KOPT-K1 (cell line): Measurements from ENCODE around the gene STK40.

ENCODE experiments used
- H3K27ac ChIP-seq: fragments of 200-600 bp; sonication (generic); 2 replicates; pipeline ENCODE4 v1.5.1; 2016; ENCODE audit warnings: antibody characterized with exemption, mild to moderate bottlenecking, low read depth, low read length; ENCODE audit not compliant: poor library complexity, severe bottlenecking
- H3K36me3 ChIP-seq: fragments of 200-600 bp; sonication (generic); 2 replicates; pipeline ENCODE4 v1.5.1; 2017; ENCODE audit warnings: antibody characterized with exemption, mild to moderate bottlenecking, low read length, moderate library complexity; ENCODE audit not compliant: insufficient read depth
- H3K9me3 ChIP-seq: fragments of 200-600 bp; sonication (generic); 2 replicates; pipeline ENCODE4 v1.5.1; 2017; ENCODE audit warnings: antibody characterized with exemption, low read length, mild to moderate bottlenecking; ENCODE audit not compliant: insufficient read depth, poor library complexity, severe bottlenecking

The STK40 gene

DNA sequence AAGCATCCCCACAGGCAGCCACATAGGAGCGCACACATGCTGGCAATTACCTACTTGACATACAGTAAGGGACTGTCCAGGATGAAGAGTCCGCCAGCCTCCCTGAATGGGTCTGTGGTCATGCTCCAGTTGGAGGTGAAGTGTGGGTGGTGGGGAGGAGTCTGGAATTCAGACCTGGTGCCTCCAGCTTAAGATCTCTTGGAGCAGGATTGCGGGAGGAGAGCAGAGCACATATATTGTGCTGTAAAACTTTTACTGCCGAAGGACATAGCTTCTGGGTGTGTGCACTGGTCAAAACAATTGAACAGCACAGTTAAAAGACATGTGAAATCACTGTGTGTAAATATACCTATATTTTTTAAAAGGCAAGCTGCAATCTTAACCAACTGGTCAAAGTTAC is 17.9 kb downstream of the STK40 start:
- H3K9me3 ChIP-seq: no peaks in the 10 kb centered on the region
- peaks cover 5% of the 10 kb centered on the region; the same call in 1 of the 2 replicates for H3K36me3 ChIP-seq
- H3K27ac ChIP-seq: no peak overlapping the region

DNA sequence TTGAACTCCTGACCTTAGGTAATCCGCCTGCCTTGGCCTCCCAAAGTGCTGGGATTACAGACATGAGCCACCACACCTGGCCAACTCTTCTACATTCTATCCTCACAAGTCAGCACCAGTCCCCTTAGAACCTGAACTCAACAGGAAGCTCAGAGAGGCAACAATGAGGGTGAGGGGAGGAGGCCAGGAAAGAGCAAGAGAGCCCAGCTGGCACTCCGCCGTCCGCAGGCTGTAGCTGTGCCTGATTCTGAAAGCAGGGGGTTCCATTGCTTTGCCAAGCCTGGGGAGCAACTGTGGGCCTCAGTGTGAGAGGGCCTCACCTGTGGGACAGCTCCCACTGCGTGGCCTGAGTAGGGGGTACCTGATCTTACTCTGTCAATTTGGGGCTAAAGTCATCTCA is 18.7 kb downstream of the STK40 start:
- peaks cover 10% of the 10 kb centered on the region; the same call in 1 of the 2 replicates for H3K36me3 ChIP-seq
- H3K9me3 ChIP-seq: no peaks in the 10 kb centered on the region
- H3K27ac ChIP-seq: no peak overlapping the region

- Histone ChIP-seq H3K27ac (peak overlapping the region; percentile 32), H3K36me3 (peaks cover 11% of the 10 kb centered on the region; the same call in 1 of the 2 replicates), H3K9me3 (no peaks in the 10 kb centered on the region)
These were observed 19.5 kb downstream of the STK40 start for GRCh38 chr1:36366091-36366661.

DNA sequence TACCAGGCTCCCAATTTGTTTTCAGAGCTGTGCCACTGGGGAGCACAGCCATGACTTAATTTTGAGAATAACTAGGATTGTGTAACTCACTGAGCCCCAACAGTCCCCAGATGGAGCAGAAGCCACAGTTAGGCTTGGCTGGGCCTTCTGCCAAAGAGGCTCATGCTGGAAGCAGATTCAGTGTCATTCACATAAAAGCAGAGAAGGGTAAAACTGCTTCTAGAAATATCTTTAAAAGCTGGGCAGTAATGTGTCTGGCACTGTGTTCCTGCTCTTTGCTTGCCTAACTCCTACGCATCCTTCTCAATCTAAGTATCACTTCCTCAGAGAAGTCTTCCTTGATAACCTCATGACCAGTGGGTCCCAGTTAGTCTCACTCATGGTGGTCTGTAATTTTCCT is 20.3 kb downstream of the STK40 start:
- Histone ChIP-seq H3K9me3 (no peaks in the 10 kb centered on the region), H3K27ac (no peak overlapping the region), H3K36me3 (peaks cover 11% of the 10 kb centered on the region; the same call in 1 of the 2 replicates)

GRCh38 chr1:36359911-36360550 is 25.7 kb downstream of the STK40 start:
- Histone ChIP-seq H3K36me3 (peaks cover 41% of the 10 kb centered on the region), H3K9me3 (no peaks in the 10 kb centered on the region), H3K27ac (no peak overlapping the region)

GRCh38 chr1:36359383-36359782 is 26.3 kb downstream of the STK40 start:
- H3K36me3 ChIP-seq: peaks cover 47% of the 10 kb centered on the region
- H3K27ac ChIP-seq: no peak overlapping the region
- no peaks in the 10 kb centered on the region for H3K9me3 ChIP-seq

DNA sequence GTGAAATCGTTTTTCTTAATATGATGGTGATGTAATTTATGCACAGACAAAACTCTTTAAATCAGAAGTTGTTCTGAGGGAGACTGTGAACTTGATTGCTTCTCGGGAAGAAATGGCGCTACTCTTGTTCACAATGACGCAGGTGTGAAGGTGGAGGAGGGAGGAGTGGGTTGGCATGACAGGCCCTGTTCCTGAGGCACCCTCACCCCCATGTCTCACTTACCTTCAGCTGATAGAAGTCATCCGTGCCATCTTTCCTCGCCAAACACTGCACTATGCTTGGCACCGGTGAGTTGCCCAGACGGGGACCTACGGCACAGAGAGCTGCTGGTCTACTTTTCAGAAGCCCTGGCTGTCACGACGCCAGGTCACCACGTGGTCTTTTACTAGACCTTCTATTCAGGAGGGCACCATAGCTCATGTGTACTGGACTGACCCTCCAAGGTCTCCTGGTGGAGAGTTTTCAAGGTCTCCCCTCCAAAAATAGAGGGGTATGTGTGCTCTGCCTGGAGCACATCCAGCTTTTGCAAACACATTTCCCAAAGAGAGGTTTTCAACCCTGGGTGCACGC is 27.1 kb downstream of the STK40 start:
- Histone ChIP-seq H3K27ac (no peak overlapping the region), H3K36me3 (peaks cover 55% of the 10 kb centered on the region), H3K9me3 (no peaks in the 10 kb centered on the region)

DNA sequence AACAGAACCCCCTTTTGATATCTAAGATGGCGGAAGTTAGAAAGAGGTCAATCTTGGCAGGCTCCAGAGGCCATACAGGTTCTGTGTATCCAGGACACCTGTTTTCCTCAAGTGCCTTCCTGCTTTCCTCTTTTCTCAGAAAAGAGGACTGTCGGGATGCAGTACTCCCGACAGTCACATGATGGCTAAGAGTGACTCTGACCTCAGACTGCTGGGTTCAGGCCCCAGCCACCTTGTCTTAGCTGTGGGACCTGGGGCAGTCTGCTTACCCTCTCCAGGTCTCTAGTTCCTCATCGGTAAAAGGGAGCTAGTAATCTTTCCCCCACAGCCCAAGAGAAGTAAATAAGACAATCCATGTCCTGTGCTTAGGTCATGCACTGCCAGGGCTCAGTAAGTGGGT is 29.9 kb downstream of the STK40 start:
- H3K27ac ChIP-seq: no peak overlapping the region
- H3K36me3 ChIP-seq: peaks cover 51% of the 10 kb centered on the region
- no peaks in the 10 kb centered on the region for H3K9me3 ChIP-seq

- H3K36me3 ChIP-seq: peaks cover 45% of the 10 kb centered on the region
- H3K27ac ChIP-seq: no peak overlapping the region
- H3K9me3 ChIP-seq: no peaks in the 10 kb centered on the region
These were observed 31.2 kb downstream of the STK40 start for GRCh38 chr1:36354486-36354885.

DNA sequence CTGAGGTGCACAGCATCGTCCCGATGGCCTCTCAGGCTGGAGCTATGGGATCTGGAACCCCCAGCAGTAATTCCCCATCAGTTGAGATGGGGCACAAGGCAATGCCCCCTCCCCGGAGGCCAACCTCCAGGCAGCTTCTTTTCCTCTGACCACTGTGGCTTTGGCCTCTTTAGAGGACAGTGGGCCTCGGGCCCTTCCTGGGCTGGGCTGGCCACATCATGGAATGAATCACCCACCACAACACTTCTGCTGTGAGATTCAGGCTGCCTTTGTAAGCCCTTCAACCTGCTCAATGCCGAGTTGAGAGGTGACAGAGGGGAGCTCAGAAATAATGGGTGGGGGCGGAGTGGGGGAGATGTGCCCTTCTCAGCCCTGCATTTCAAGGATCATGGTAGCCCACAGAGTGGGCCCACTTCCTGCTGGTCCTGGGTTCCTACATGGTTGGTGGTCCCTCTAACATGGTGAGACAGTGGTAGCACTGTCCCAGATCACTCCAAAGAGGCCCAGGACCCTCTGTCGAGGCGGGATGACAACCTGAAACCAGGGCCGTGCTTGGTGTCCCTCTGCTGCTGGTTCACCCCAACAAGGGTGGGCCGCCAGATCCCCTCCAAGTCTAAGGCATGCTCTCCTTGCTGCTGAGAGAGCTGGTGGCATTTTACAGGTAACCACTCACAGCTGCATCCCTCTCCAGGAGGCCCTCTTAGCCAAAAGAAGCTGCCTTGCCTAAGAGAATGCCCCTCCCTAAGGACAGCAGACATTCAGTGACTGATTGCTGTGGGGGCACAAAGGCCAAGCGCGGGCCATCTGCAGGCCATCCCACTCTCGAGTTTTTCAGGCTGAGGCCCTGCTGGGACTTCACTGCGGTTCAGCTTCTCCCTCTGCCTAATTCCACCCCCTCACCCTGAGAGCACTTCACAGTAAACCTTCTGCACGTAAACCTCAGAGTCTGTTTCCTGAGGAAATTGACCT is 32.5 kb downstream of the STK40 start:
- no peak overlapping the region for H3K27ac ChIP-seq
- H3K9me3 ChIP-seq: no peaks in the 10 kb centered on the region
- peaks cover 50% of the 10 kb centered on the region for H3K36me3 ChIP-seq

- H3K36me3 ChIP-seq: peaks cover 46% of the 10 kb centered on the region; the same call in 1 of the 2 replicates
These were observed 33.4 kb downstream of the STK40 start for GRCh38 chr1:36352125-36352909.

GRCh38 chr1:36351227-36351977 is 34.3 kb downstream of the STK40 start:
- Histone ChIP-seq H3K9me3 (no peaks in the 10 kb centered on the region), H3K36me3 (peaks cover 52% of the 10 kb centered on the region; the same call in 1 of the 2 replicates), H3K27ac (peak overlapping the region; percentile 45)

More at GRCh38 chr1:36352125-36352909, 33.4 kb downstream of the STK40 start:
- no peaks in the 10 kb centered on the region for H3K9me3 ChIP-seq
- H3K27ac ChIP-seq: no peak overlapping the region

GRCh38 chr1:36350659-36351226 is 35.0 kb downstream of the STK40 start:
- Histone ChIP-seq H3K9me3 (no peaks in the 10 kb centered on the region), H3K27ac (peak overlapping the region; percentile 45), H3K36me3 (peaks cover 55% of the 10 kb centered on the region; the same call in 1 of the 2 replicates)
